Heart right ventricle (tissue), 16 donors: ENCODE measurements around the gene USB1. TPM values are rescaled to one million over a fixed set of nuclear protein-coding genes. Genes with fewer than 3 reads are reported as not detected.

Experiments used
- ATAC-seq, 8 donors: fragments of 200-7000 bp; cut with Tn5 transposase; one replicate each; pipeline ENCODE4 v1.9.1; 2020; ENCODE audit warnings: mild to moderate bottlenecking in 8 of 8, moderate library complexity in 8 of 8, moderate number of reproducible peaks in 1 of 8
- DNase-seq, 2 donors: peaks; one replicate each; pipeline ENCODE4 v3.0.0-alpha.2; 2020
- H3K27ac ChIP-seq, 10 donors: fragments of 200-600 bp; sonication (generic) in 2 of 10; one replicate each; pipeline versions ENCODE4 v1.5.0 to v1.8.0; 2020 to 2022; ENCODE audit warnings: mild to moderate bottlenecking in 3 of 10
- H3K27me3 ChIP-seq, 7 donors: fragments of 200-600 bp; one replicate each; pipeline ENCODE4 v1.8.0; 2021 to 2022; ENCODE audit warnings: mild to moderate bottlenecking in 2 of 7
- H3K36me3 ChIP-seq, 9 donors: fragments of 200-600 bp; sonication (generic) in 1 of 9; one replicate each; pipeline versions ENCODE4 v1.5.0 to v1.8.0; 2020 to 2022; ENCODE audit warnings: mild to moderate bottlenecking in 2 of 9
- H3K4me1 ChIP-seq, 9 donors: fragments of 200-600 bp; sonication (generic) in 1 of 9; one replicate each; pipeline versions ENCODE4 v1.5.0 to v1.8.0; 2020 to 2022; ENCODE audit warnings: mild to moderate bottlenecking in 4 of 9
- H3K4me3 ChIP-seq, 10 donors: fragments of 200-600 bp; sonication (generic) in 2 of 10; one replicate each; pipeline versions ENCODE4 v1.5.0 to v1.8.0; 2020 to 2022; ENCODE audit warnings: mild to moderate bottlenecking in 7 of 10, moderate library complexity in 2 of 10
- H3K9me3 ChIP-seq, 11 donors: fragments of 200-600 bp in 10 of 11; sonication (generic) in 2 of 11; one replicate each; pipeline versions ENCODE4 v1.5.0 to v1.8.0; 2013 to 2022; ENCODE audit warnings: mild to moderate bottlenecking in 2 of 11, control low read depth in 1 of 11, moderate library complexity in 1 of 11
- WGBS, 2 donors: extraction: QIAGEN DNeasy Blood & Tissue Kit; methylation state at CpG; one replicate each; pipeline ENCODE4 v1.1.7; 2013; ENCODE audit warnings: inconsistent platforms in 1 of 2; 5-methylcytosine and 5-hydroxymethylcytosine counted together
- intact Hi-C, 10 donors: fragments of 100-400 bp; cut with DNase I; formaldehyde crosslinking; loops; one replicate each; pipeline versions ENCODE4 v1.11.1 to v1.14.2; 2022
- polyA plus RNA-seq, 2 donors: library from polyadenylated mRNA; stranded (reverse); fragments of 200-250 nt; gene quantifications; one replicate each; pipeline ENCODE4 v1.2.3, GENCODE V29; 2013
- total RNA-seq, 10 donors: library from RNA; stranded (reverse); fragmentation: NEBNext Ultra II Directional in 3 of 10; extraction: Animal tissue kit (Norgen Biotek cat#: 25700) in 3 of 10; gene quantifications; one replicate each; pipeline versions ENCODE4 v1.2.1 to v1.2.4, GENCODE V29; 2021 to 2023
- TF ChIP-seq, protein P1 (sequence below), 9 donors: fragments of 200-600 bp; sonication (generic) in 2 of 9; IDR thresholded peaks; one replicate each; pipeline versions ENCODE4 v1.5.0 to v1.8.0; 2021 to 2022; ENCODE audit warnings: antibody characterized with exemption in 9 of 9, mild to moderate bottlenecking in 5 of 9, moderate library complexity in 1 of 9
- donor health status: Arrhythmogenic right ventricular cardiomyopathy.
- donor health status: ischemic (EF 13 %, LVEDD 7.1; RV severe dilation, severe dysfunction).
- donor health status: healthy with polysubstance abuse.
- donor health status: DM: no; HTN: yes; CAD: no.
- donor health status: DM: no; HTN: no; CAD: no.
- donor health status: ischemic (EF 25% LVEDD 6.9; RV normal size, moderate dysfunction).
- donor health status: ischemic (EF 25% LVEDD 5.7; RV mildly dilated, moderate dysfunction).
- donor health status: healthy.
- donor health status: DM: yes; HTN: yes; CAD: no.
- donor health status: Ischemic cardiomyopathy.
- donor health status: ischemic (EF 35%, LVEDD 5.7; RV mildly dilated, moderate dysfunction).
- donor health status: nonischemic (EF 11% LVEDD 7.7; RV severe dilation, severe dysfunction).
- donor health status: DM: yes; HTN: yes; CAD: no.
- donor health status: PGD.
- donor health status: ischemic (EF 29% LVEDD 5.4; RV normal size, mild dysfunction).
- donor health status: nonischemic (EF 23%, LVEDD 6.1; RV moderate dilation, normal function).

The USB1 gene
- total and polyA plus RNA-seq, 12 donors = 21.1 to 44.3 (median 31.5) TPM

DNA sequence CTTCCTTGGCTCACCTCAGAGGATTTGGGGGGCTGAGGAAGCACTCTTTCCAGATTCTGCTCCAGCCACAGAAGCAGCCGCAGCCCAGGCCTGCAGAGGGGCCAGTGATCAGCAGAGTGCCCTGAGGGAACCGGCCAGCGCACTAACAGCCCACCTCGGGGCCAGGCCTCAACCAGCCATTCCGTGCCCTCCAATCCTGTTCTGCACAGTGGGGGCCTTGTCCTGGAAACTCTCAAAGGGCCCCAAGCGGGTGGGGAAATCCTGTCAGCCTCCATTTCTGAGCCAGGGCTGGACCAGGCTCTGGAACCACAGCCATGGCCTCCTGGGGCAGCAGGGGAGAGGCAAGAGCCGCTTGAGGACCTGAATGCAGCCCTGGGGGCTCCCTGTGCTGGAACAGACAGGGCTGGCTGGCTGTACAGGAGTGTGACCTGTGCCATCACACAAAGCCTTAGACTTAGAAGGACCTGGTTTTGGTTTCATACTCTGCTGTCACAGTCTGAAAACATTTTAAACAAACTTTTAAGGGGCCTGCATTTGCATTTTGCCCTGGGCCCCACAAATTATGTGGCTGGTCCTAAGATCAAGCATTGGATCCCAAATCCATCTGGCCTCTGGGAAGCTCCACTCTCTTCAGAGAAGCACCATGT lies 40.3 kb upstream of the USB1 start:
- ATAC-seq (no peak), DNase-seq (no peak)
- WGBS, 2 donors = 83 to 86% methylated on average over 7 of the region's 7 CpGs

DNA sequence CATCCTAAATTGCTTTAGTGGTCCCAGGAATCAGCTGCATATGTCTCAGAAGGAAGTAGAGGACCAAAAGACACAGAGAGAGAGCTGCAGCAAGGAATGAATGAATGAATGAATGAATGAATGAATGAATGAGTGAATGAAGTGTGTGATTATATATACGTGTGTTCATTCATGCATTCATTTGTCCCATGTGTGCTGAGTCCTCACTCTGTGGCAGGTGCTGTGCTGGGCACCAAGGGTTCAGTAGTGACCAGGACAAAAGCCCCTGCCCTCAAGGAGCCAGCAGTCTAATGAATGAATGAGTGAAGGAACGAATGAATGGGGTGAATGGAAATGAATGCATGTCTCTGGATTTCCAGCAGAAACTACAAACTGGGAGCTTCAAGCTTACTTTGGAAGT lies 39.7 kb upstream of the USB1 start:
- 47 to 64% methylated on average over 2 of the region's 2 CpGs for WGBS, 2 donors
- intact Hi-C loops = no loop called here
- no peak for ATAC-seq

More for the DNA sequence above, 40.3 kb upstream of the USB1 start:
- Histone ChIP-seq H3K36me3 (no peaks in the 10 kb centered on the region), H3K4me3 (no peak overlapping the region), H3K4me1 (no peaks in the 10 kb centered on the region), H3K27ac (no peak overlapping the region), H3K27me3 (no peaks in the 10 kb centered on the region), H3K9me3 (no peaks in the 10 kb centered on the region)
- TF ChIP-seq, protein P1, sequence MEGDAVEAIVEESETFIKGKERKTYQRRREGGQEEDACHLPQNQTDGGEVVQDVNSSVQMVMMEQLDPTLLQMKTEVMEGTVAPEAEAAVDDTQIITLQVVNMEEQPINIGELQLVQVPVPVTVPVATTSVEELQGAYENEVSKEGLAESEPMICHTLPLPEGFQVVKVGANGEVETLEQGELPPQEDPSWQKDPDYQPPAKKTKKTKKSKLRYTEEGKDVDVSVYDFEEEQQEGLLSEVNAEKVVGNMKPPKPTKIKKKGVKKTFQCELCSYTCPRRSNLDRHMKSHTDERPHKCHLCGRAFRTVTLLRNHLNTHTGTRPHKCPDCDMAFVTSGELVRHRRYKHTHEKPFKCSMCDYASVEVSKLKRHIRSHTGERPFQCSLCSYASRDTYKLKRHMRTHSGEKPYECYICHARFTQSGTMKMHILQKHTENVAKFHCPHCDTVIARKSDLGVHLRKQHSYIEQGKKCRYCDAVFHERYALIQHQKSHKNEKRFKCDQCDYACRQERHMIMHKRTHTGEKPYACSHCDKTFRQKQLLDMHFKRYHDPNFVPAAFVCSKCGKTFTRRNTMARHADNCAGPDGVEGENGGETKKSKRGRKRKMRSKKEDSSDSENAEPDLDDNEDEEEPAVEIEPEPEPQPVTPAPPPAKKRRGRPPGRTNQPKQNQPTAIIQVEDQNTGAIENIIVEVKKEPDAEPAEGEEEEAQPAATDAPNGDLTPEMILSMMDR (IDR thresholded peaks at IDR 0.05) = no peak
- intact Hi-C loops = no loop called here

DNA sequence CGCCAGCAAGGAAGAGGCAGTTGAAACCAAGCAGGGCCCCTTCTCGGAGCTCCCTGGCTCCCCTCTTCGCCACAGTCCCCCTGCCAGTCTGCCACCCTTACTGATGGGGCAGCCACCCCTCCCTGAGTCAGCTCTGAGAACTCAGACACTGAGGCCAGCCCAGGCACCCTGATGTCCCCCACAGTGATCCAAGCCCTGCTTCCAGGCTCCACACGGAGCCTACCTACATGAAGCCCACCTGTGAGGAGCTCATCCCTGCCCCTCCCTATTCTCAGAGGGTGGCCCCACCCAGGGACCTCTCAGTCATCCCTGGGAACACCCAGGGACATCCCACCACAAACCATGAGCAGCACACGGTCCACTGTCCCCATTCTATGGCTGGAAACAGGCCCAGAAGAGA lies 39.2 kb upstream of the USB1 start:
- Histone ChIP-seq H3K4me3 (no peak overlapping the region), H3K27me3 (no peaks in the 10 kb centered on the region), H3K4me1 (no peaks in the 10 kb centered on the region), H3K9me3 (no peaks in the 10 kb centered on the region), H3K27ac (no peak overlapping the region), H3K36me3 (no peaks in the 10 kb centered on the region)
- WGBS, 2 donors = 58 to 72% methylated on average over 5 of the region's 5 CpGs
- no peak for DNase-seq
- TF ChIP-seq, protein P1 (IDR thresholded peaks at IDR 0.05) = no peak
- ATAC-seq = no peak
- intact Hi-C loops = no loop called here

More for the DNA sequence above, 39.7 kb upstream of the USB1 start:
- H3K4me1 ChIP-seq = no peaks in the 10 kb centered on the region
- TF ChIP-seq, protein P1 (IDR thresholded peaks at IDR 0.05) = no peak
- DNase-seq = no peak
- H3K9me3 ChIP-seq = no peaks in the 10 kb centered on the region
- no peaks in the 10 kb centered on the region for H3K27me3 ChIP-seq
- H3K36me3 ChIP-seq = no peaks in the 10 kb centered on the region
- no peak overlapping the region for H3K27ac ChIP-seq
- no peak overlapping the region for H3K4me3 ChIP-seq

DNA sequence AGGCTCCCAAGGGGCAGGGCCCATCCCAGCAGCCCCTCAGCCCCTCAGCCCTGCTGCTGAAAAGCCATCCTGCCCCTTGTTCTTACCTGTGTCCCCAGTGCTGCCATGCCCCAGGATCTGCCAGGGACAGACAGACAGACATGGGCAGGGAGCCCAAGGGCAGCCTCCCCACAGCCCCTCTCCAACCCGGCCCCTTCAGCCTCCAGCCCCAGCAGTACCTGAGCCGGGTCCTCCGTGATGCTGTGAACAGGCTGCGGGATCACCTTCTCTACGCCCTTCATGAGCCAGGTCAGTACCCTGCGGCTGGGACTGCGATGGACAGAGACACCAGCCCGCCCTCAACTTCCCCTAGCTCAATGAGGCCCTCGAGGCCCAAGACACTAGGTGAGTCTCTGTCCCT lies 38.5 kb upstream of the USB1 start:
- no peak for DNase-seq
- no peaks in the 10 kb centered on the region for H3K36me3 ChIP-seq
- no peak overlapping the region for H3K27ac ChIP-seq
- H3K4me3 ChIP-seq = no peak overlapping the region
- TF ChIP-seq, protein P1 (IDR thresholded peaks at IDR 0.05) = no peak
- 69 to 85% methylated on average over 9 of the region's 9 CpGs for WGBS, 2 donors
- H3K4me1 ChIP-seq = no peaks in the 10 kb centered on the region
- no peaks in the 10 kb centered on the region for H3K9me3 ChIP-seq
- H3K27me3 ChIP-seq = no peaks in the 10 kb centered on the region
- intact Hi-C loops = no loop called here
- peak in 1 of 8 donors; percentile 18 for ATAC-seq
